Mammary epithelial cell (primary cell): Measurements from ENCODE around the gene SEPTIN2.

ENCODE experiments used
- CTCF ChIP-seq, 2 donors: IDR thresholded peaks in 1 of 2; conservative IDR thresholded peaks in 1 of 2; 2 replicates each; pipeline ENCODE4 v1.5.1; 2011 to 2012; ENCODE audit warnings: inconsistent platforms in 2 of 2, low read length in 2 of 2, mild to moderate bottlenecking in 2 of 2, control low read depth in 1 of 2, low read depth in 1 of 2; ENCODE audit not compliant: insufficient read depth in 1 of 2; ENCODE audit errors: extremely low read depth in 1 of 2
- EZH2 ChIP-seq: IDR thresholded peaks from 2 replicates; pipeline ENCODE4 v1.6.1; 2012; ENCODE audit warnings: low read length, inconsistent platforms, borderline replicate concordance

GRCh38 chr2:241286348-241287090 is 29.2 kb upstream of the SEPTIN2 start:
- TF ChIP-seq CTCF (conservative IDR thresholded peaks at IDR 0.05 in 1 of 2, IDR thresholded peaks at IDR 0.05 in 1 of 2; ENCODE audit: extremely low read depth in 1 of 2, insufficient read depth in 1 of 2, low read depth in 1 of 2, low read length in 2 of 2) (no peak), EZH2 (no peak)
